ENCODE measurements around the gene FSD1L. TPM values are rescaled to one million over a fixed set of nuclear protein-coding genes. Genes with fewer than 3 reads are reported as not detected.

Gene FSD1L
- total and polyA plus RNA-seq, 2 of the 13 experiments (the other 11 are each of a cell fraction or from before 2014, with no cell fraction given): 4.1 to 5.1 TPM

GRCh38 chr9:105557804-105558610 lies 110.2 kb downstream of the FSD1L start, which contains the start of gene FKTN (continued):
- TF ChIP-seq ZNF646 (CRISPR knock-in tag; IDR thresholded peaks at IDR 0.05): no peak
- TF ChIP-seq, protein P1, sequence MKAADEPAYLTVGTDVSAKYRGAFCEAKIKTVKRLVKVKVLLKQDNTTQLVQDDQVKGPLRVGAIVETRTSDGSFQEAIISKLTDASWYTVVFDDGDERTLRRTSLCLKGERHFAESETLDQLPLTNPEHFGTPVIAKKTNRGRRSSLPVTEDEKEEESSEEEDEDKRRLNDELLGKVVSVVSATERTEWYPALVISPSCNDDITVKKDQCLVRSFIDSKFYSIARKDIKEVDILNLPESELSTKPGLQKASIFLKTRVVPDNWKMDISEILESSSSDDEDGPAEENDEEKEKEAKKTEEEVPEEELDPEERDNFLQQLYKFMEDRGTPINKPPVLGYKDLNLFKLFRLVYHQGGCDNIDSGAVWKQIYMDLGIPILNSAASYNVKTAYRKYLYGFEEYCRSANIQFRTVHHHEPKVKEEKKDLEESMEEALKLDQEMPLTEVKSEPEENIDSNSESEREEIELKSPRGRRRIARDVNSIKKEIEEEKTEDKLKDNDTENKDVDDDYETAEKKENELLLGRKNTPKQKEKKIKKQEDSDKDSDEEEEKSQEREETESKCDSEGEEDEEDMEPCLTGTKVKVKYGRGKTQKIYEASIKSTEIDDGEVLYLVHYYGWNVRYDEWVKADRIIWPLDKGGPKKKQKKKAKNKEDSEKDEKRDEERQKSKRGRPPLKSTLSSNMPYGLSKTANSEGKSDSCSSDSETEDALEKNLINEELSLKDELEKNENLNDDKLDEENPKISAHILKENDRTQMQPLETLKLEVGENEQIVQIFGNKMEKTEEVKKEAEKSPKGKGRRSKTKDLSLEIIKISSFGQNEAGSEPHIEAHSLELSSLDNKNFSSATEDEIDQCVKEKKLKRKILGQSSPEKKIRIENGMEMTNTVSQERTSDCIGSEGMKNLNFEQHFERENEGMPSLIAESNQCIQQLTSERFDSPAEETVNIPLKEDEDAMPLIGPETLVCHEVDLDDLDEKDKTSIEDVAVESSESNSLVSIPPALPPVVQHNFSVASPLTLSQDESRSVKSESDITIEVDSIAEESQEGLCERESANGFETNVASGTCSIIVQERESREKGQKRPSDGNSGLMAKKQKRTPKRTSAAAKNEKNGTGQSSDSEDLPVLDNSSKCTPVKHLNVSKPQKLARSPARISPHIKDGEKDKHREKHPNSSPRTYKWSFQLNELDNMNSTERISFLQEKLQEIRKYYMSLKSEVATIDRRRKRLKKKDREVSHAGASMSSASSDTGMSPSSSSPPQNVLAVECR (CRISPR knock-in tag; IDR thresholded peaks at IDR 0.05; ENCODE audit: borderline replicate concordance): peak; percentile 77; the same call in 1 of the 2 replicates
- TF ChIP-seq, protein P2, sequence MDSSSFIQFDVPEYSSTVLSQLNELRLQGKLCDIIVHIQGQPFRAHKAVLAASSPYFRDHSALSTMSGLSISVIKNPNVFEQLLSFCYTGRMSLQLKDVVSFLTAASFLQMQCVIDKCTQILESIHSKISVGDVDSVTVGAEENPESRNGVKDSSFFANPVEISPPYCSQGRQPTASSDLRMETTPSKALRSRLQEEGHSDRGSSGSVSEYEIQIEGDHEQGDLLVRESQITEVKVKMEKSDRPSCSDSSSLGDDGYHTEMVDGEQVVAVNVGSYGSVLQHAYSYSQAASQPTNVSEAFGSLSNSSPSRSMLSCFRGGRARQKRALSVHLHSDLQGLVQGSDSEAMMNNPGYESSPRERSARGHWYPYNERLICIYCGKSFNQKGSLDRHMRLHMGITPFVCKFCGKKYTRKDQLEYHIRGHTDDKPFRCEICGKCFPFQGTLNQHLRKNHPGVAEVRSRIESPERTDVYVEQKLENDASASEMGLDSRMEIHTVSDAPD (CRISPR knock-in tag; IDR thresholded peaks at IDR 0.05): peak; percentile 53; the same call in 1 of the 2 replicates
- no peak for TF ChIP-seq ZNF839 (CRISPR knock-in tag; IDR thresholded peaks at IDR 0.05; ENCODE audit: borderline replicate concordance)
- no peak for TF ChIP-seq ZNF235 (CRISPR knock-in tag; IDR thresholded peaks at IDR 0.05; ENCODE audit: borderline replicate concordance)
- TF ChIP-seq POLR2AphosphoS5 (IDR thresholded peaks at IDR 0.05; ENCODE audit: low read depth, low read length): peak; percentile 91
- no peak for TF ChIP-seq ZNF543 (CRISPR knock-in tag; IDR thresholded peaks at IDR 0.05)

All from HepG2 (cell line).